Neural crest cell (in vitro differentiated cells): Measurements from ENCODE around the gene IRGC. TPM values are rescaled to one million over a fixed set of nuclear protein-coding genes. Genes with fewer than 3 reads are reported as not detected.

ENCODE experiments used
- DNase-seq: peaks from one replicate; pipeline ENCODE4 v3.0.0; 2021; ENCODE audit warnings: low read depth, mixed read lengths, low spot score
- H3K27ac Mint-ChIP-seq: one replicate; pipeline ENCODE4 v1.8.0; 2021; ENCODE audit warnings: mild to moderate bottlenecking, mixed read lengths; ENCODE audit not compliant: unreplicated experiment
- H3K27me3 Mint-ChIP-seq: 2 replicates; pipeline ENCODE4 v1.8.0; 2021; ENCODE audit warnings: low read depth, mild to moderate bottlenecking, mixed read lengths
- H3K36me3 Mint-ChIP-seq: 2 replicates; pipeline ENCODE4 v1.8.0; 2021; ENCODE audit warnings: low read depth, mild to moderate bottlenecking, mixed read lengths
- H3K4me1 Mint-ChIP-seq: 2 replicates; pipeline ENCODE4 v1.8.0; 2021; ENCODE audit warnings: mixed read lengths
- H3K4me3 Mint-ChIP-seq: one replicate; pipeline ENCODE4 v1.8.0; 2021; ENCODE audit warnings: mild to moderate bottlenecking, mixed read lengths
- H3K9me3 Mint-ChIP-seq: 2 replicates; pipeline ENCODE4 v1.8.0; 2021; ENCODE audit warnings: mixed read lengths
- total RNA-seq: library from RNA; stranded (reverse); gene quantifications from 2 replicates; pipeline ENCODE4 v1.2.1, GENCODE V29; 2021
- TF ChIP-seq, protein P1 (sequence below): fragments of 200-600 bp; sonication (generic); conservative IDR thresholded peaks from 2 replicates; pipeline ENCODE4 v1.5.0; 2021; ENCODE audit warnings: antibody characterized with exemption, mild to moderate bottlenecking

IRGC gene
- total RNA-seq, 1 donor from 2014 or later = not detected

- Mint-ChIP-seq H3K4me3 (no peak overlapping the region), H3K27me3 (peaks cover 27% of the 10 kb centered on the region), H3K9me3 (peaks cover 11% of the 10 kb centered on the region), H3K27ac (no peak overlapping the region), H3K4me1 (peaks cover 11% of the 10 kb centered on the region), H3K36me3 (peaks cover 2% of the 10 kb centered on the region)
- TF ChIP-seq, protein P1, sequence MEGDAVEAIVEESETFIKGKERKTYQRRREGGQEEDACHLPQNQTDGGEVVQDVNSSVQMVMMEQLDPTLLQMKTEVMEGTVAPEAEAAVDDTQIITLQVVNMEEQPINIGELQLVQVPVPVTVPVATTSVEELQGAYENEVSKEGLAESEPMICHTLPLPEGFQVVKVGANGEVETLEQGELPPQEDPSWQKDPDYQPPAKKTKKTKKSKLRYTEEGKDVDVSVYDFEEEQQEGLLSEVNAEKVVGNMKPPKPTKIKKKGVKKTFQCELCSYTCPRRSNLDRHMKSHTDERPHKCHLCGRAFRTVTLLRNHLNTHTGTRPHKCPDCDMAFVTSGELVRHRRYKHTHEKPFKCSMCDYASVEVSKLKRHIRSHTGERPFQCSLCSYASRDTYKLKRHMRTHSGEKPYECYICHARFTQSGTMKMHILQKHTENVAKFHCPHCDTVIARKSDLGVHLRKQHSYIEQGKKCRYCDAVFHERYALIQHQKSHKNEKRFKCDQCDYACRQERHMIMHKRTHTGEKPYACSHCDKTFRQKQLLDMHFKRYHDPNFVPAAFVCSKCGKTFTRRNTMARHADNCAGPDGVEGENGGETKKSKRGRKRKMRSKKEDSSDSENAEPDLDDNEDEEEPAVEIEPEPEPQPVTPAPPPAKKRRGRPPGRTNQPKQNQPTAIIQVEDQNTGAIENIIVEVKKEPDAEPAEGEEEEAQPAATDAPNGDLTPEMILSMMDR = no peak
- no peak for DNase-seq
These were observed 24.1 kb upstream of the IRGC start for GRCh38 chr19:43691755-43692154.

GRCh38 chr19:43692385-43692784 is 23.5 kb upstream of the IRGC start:
- Mint-ChIP-seq H3K27me3 (peaks cover 32% of the 10 kb centered on the region), H3K4me3 (no peak overlapping the region), H3K4me1 (peaks cover 5% of the 10 kb centered on the region), H3K9me3 (peaks cover 11% of the 10 kb centered on the region), H3K36me3 (peaks cover 2% of the 10 kb centered on the region), H3K27ac (no peak overlapping the region)
- TF ChIP-seq, protein P1 = no peak
- no peak for DNase-seq

DNA sequence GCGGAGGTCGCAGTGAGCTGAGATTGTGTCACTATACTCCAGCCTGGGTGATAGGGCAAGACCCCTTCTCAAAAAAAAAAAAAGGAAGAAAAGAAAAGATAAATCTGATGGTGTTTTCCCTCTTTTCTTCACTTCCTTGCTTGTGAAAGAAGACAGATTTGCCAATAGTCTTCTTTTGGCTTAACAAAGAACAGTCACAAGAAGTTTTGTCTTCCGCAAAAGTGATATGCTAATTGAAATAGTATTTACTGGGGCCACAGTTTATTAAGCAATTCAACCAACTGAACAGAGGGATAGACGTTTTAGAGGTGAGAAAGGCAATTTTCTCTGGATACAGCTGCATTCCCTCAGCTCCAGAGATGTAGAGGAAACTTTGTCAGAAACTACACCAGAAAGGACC is 23.0 kb upstream of the IRGC start:
- Mint-ChIP-seq H3K27ac (no peak overlapping the region), H3K9me3 (peaks cover 11% of the 10 kb centered on the region), H3K36me3 (peaks cover 2% of the 10 kb centered on the region), H3K27me3 (peaks cover 36% of the 10 kb centered on the region), H3K4me1 (peaks cover under 1% of the 10 kb centered on the region), H3K4me3 (no peak overlapping the region)
- DNase-seq = no peak
- TF ChIP-seq, protein P1 = no peak

- Mint-ChIP-seq H3K27ac (no peak overlapping the region), H3K9me3 (peaks cover 11% of the 10 kb centered on the region), H3K36me3 (peaks cover 2% of the 10 kb centered on the region), H3K4me1 (no peaks in the 10 kb centered on the region), H3K4me3 (no peak overlapping the region), H3K27me3 (peaks cover 45% of the 10 kb centered on the region)
- TF ChIP-seq, protein P1 = no peak
- no peak for DNase-seq
These were observed 21.3 kb upstream of the IRGC start for GRCh38 chr19:43694553-43694952.

- no peak overlapping the region for H3K27ac Mint-ChIP-seq
- H3K27me3 Mint-ChIP-seq = peaks cover 54% of the 10 kb centered on the region
- DNase-seq = no peak
- peaks cover 2% of the 10 kb centered on the region for H3K36me3 Mint-ChIP-seq
- peaks cover 10% of the 10 kb centered on the region for H3K4me1 Mint-ChIP-seq
- H3K4me3 Mint-ChIP-seq = no peak overlapping the region
- peaks cover 8% of the 10 kb centered on the region for H3K9me3 Mint-ChIP-seq
- TF ChIP-seq, protein P1 = no peak
These were observed 19.7 kb upstream of the IRGC start for GRCh38 chr19:43695985-43696704.
